WERI-Rb-1 (cell line): ENCODE data around the gene HORMAD2.

Experiments
- DNase-seq: peaks from one replicate; pipeline ENCODE4 v3.0.0-alpha.2; 2020
- H3K27ac ChIP-seq: fragments of 250-450 bp; sonication (Bioruptor Pico); 2 replicates; pipeline ENCODE4 v1.5.1; 2020; ENCODE audit warnings: mild to moderate bottlenecking, moderate library complexity
- H3K27me3 ChIP-seq: fragments of 250-450 bp; sonication (Bioruptor Pico); 2 replicates; pipeline ENCODE4 v1.5.1; 2021; ENCODE audit warnings: mild to moderate bottlenecking, low read depth, moderate library complexity; ENCODE audit not compliant: insufficient read depth, severe bottlenecking
- H3K36me3 ChIP-seq: fragments of 250-450 bp; sonication (Bioruptor Pico); 2 replicates; pipeline ENCODE4 v1.5.1; 2020; ENCODE audit warnings: mild to moderate bottlenecking, moderate library complexity
- H3K4me3 ChIP-seq: 2 replicates; pipeline ENCODE4 v1.5.1; 2011; ENCODE audit warnings: low read depth, mild to moderate bottlenecking, control low read depth, low read length
- H3K9me3 ChIP-seq: fragments of 250-450 bp; sonication (Bioruptor Pico); 2 replicates; pipeline ENCODE4 v1.5.1; 2021; ENCODE audit warnings: mild to moderate bottlenecking, moderate library complexity; ENCODE audit not compliant: severe bottlenecking
- TF ChIP-seq, protein P1 (sequence below): IDR thresholded peaks from 2 replicates; pipeline ENCODE4 v1.5.1; 2011; ENCODE audit warnings: low read depth, mild to moderate bottlenecking, control low read depth, inconsistent platforms, low read length

The HORMAD2 gene

DNA sequence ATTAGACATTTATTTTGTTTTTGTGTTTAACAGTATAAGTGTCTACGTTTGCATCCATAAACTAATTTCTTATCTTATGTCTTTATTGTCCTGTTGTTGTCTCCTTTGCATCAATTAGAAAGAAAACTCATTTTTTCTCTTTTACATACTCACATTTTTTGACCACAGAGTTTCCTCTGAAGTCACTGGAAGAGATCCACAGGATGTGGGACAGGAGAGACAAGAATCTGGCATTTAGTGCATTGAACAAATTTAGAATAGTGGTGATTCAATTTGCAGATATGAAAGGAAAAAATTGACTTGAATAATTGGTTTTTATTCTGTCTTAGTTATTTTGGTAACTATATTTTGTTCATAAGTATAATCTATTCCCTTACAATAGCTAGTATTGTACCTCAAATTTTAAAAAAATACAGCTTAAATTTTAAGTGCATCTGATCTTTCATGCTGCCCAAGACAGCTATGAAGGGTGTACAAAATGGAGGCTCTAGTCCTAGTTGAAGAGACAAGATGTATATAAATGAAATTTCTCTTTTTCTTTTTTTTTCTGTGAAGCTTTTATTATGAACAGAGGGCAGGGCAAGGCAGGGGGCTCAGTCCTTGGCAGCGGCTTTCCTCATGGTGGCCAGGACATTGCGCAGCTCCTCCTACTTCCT lies 24.4 kb downstream of the HORMAD2 start:
- H3K9me3 ChIP-seq = no peaks in the 10 kb centered on the region
- H3K27ac ChIP-seq = no peak overlapping the region
- no peak for DNase-seq
- H3K4me3 ChIP-seq = no peak overlapping the region
- TF ChIP-seq, protein P1, sequence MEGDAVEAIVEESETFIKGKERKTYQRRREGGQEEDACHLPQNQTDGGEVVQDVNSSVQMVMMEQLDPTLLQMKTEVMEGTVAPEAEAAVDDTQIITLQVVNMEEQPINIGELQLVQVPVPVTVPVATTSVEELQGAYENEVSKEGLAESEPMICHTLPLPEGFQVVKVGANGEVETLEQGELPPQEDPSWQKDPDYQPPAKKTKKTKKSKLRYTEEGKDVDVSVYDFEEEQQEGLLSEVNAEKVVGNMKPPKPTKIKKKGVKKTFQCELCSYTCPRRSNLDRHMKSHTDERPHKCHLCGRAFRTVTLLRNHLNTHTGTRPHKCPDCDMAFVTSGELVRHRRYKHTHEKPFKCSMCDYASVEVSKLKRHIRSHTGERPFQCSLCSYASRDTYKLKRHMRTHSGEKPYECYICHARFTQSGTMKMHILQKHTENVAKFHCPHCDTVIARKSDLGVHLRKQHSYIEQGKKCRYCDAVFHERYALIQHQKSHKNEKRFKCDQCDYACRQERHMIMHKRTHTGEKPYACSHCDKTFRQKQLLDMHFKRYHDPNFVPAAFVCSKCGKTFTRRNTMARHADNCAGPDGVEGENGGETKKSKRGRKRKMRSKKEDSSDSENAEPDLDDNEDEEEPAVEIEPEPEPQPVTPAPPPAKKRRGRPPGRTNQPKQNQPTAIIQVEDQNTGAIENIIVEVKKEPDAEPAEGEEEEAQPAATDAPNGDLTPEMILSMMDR = no peak
- H3K27me3 ChIP-seq = no peaks in the 10 kb centered on the region
- H3K36me3 ChIP-seq = no peaks in the 10 kb centered on the region

DNA sequence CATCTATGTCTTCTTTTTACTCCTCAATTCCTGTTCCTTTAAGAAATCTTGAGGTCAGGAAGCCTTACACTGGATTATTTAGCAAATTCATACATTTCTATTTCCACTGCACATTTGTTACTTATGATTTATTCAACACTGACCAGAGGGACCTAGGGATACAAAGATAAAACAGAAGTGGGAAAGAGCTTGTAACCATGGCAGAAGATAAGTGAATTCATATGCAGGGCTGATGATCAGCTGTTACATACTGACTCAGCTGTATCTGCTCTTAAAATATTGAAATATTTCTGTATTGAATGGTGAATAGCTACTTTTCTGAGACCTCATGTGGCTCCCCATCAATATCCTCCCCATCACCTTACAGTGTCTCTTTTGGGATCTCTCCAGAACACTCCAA lies 25.2 kb downstream of the HORMAD2 start:
- TF ChIP-seq, protein P1 = no peak
- H3K27me3 ChIP-seq = no peaks in the 10 kb centered on the region
- no peak for DNase-seq
- H3K27ac ChIP-seq = no peak overlapping the region
- H3K4me3 ChIP-seq = no peak overlapping the region
- no peaks in the 10 kb centered on the region for H3K9me3 ChIP-seq
- H3K36me3 ChIP-seq = no peaks in the 10 kb centered on the region

DNA sequence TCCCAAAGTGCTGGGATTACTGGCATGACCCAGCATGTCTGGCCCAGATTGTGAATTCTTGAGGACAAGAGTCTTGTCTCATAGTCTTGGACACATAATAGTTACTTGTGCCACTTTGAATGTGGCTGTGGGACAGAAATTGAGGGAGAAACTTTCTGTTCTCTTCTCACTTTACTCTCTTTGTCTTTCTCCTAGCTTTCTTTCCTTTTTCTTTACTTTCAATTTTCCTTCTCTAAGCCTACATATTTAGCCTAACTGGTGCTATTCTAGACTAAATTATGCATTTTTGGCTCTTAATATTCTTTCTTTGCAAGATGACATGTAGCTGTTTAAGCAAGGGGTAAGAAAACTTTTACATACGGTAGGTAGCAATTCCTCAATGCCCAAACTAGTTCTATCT lies 33.2 kb downstream of the HORMAD2 start:
- Histone ChIP-seq H3K27me3 (no peaks in the 10 kb centered on the region), H3K9me3 (no peaks in the 10 kb centered on the region), H3K36me3 (no peaks in the 10 kb centered on the region), H3K4me3 (no peak overlapping the region), H3K27ac (no peak overlapping the region)
- no peak for DNase-seq
- TF ChIP-seq, protein P1 = no peak

DNA sequence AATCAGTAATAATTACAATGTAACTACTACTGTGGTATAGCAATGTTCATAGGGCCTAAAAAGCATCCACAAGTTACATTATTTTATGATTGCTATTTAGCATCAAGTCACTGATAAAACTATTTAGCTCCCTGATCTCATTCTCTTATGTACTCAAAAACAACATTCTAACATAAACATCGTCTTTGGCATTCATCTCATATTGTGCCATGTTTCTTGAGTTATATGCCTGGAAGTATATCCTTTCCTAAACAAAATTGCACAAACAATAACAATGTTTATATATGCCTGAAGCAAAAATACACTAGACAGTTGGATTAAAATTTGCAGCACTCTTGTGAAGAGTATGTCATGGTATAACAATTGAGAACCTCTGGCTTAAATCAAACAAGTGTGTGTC lies 34.1 kb downstream of the HORMAD2 start:
- TF ChIP-seq, protein P1 = no peak
- H3K36me3 ChIP-seq = no peaks in the 10 kb centered on the region
- H3K4me3 ChIP-seq = no peak overlapping the region
- no peak overlapping the region for H3K27ac ChIP-seq
- H3K27me3 ChIP-seq = no peaks in the 10 kb centered on the region
- no peak for DNase-seq
- no peaks in the 10 kb centered on the region for H3K9me3 ChIP-seq

DNA sequence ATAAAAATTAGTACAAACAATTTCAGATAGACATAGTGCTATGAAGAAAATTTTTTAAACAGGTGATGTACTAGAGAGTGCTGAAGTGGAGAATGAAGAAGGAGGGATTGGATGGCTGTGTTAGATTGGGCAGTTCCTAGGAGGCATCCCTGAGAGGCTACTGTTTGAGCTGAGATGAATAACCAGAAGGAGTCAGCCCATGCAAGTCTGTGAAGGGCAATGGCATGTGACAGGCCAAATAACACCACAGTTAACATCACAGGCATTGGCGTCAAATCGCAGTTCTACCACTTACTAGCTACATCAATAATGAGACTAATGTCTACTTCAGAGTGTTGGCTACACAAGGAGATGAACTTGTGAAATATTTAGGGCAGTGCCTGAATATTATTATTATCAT lies 35.4 kb downstream of the HORMAD2 start:
- H3K27ac ChIP-seq = no peak overlapping the region
- TF ChIP-seq, protein P1 = no peak

More for the DNA sequence above, 35.4 kb downstream of the HORMAD2 start:
- no peak for DNase-seq
- Histone ChIP-seq H3K4me3 (no peak overlapping the region), H3K27me3 (no peaks in the 10 kb centered on the region), H3K9me3 (no peaks in the 10 kb centered on the region), H3K36me3 (no peaks in the 10 kb centered on the region)
